Measurements from ENCODE around the gene CHSY1.
A peak's percentile ranks its signal among the peaks of the same experiment; 100 is the strongest.

GRCh38 chr15:101127506-101128076, 124.3 kb downstream of the CHSY1 start:
- TF ChIP-seq PKNOX1 (IDR thresholded peaks at IDR 0.05) (no peak), SUZ12 (IDR thresholded peaks at IDR 0.05) (no peak), FOXK2 (IDR thresholded peaks at IDR 0.05) (no peak), SP1 (IDR thresholded peaks at IDR 0.05) (no peak), FOXM1 (IDR thresholded peaks at IDR 0.05; ENCODE audit: borderline replicate concordance) (no peak), ARNT (IDR thresholded peaks at IDR 0.05) (no peak), ZNF384 (IDR thresholded peaks at IDR 0.05) (peak; percentile 71; the same call in 1 of the 2 replicates), NFRKB (IDR thresholded peaks at IDR 0.05) (no peak), HDGF (IDR thresholded peaks at IDR 0.05; ENCODE audit: borderline replicate concordance) (no peak), L3MBTL2 (conservative IDR thresholded peaks at IDR 0.05) (no peak), TARDBP (IDR thresholded peaks at IDR 0.05) (no peak), ELF4 (IDR thresholded peaks at IDR 0.05) (no peak)

Measured in HEK293T (cell line).